Peyer's patch (tissue), 4 donors: ENCODE data around the gene VWC2L. TPM values are rescaled to one million over a fixed set of nuclear protein-coding genes. Genes with fewer than 3 reads are reported as not detected.

Source experiments
- DNase-seq, 3 donors: peaks; one replicate each; pipeline ENCODE4 v3.0.0-alpha.2; 2017 to 2019
- H3K27ac ChIP-seq, 4 donors: fragments of 200-600 bp; sonication (generic); one replicate each; pipeline ENCODE4 v1.5.1; 2016 to 2019
- H3K27me3 ChIP-seq, 2 donors: fragments of 200-600 bp; sonication (generic); one replicate each; pipeline ENCODE4 v1.5.1; 2019
- H3K36me3 ChIP-seq, 3 donors: fragments of 200-600 bp; sonication (generic); one replicate each; pipeline ENCODE4 v1.5.1; 2016 to 2019
- H3K4me1 ChIP-seq, 4 donors: fragments of 200-600 bp; sonication (generic); one replicate each; pipeline ENCODE4 v1.5.1; 2016 to 2019
- H3K4me3 ChIP-seq, 4 donors: fragments of 200-600 bp; sonication (generic); 1 replicate in 3 of 4; 2 replicates in 1 of 4; pipeline ENCODE4 v1.5.1; 2016 to 2019; ENCODE audit warnings: mild to moderate bottlenecking in 1 of 4
- H3K9me3 ChIP-seq, 4 donors: fragments of 200-600 bp; sonication (generic); one replicate each; pipeline ENCODE4 v1.5.1; 2016 to 2019; ENCODE audit warnings: mild to moderate bottlenecking in 1 of 4
- CTCF ChIP-seq, 6 experiments: fragments of 450-650 bp in 4 of 6; fragments of 200-600 bp in 2 of 6; sonication (generic) in 1 of 6; IDR thresholded peaks; one replicate each; pipeline ENCODE4 v1.5.1; 2017 to 2019; ENCODE audit warnings: antibody characterized with exemption in 6 of 6, mild to moderate bottlenecking in 3 of 6, moderate library complexity in 1 of 6
- POLR2A ChIP-seq, 2 donors: fragments of 450-650 bp; IDR thresholded peaks; one replicate each; pipeline ENCODE4 v1.5.1; 2017; ENCODE audit warnings: antibody characterized with exemption in 2 of 2, mild to moderate bottlenecking in 2 of 2, moderate library complexity in 2 of 2
- total RNA-seq, 4 donors: library from RNA; depleted of rRNA; stranded (reverse); fragments of >200 nt; gene quantifications; one replicate each; pipeline ENCODE4 v1.1.0, GENCODE V29; 2016

Gene VWC2L
- total RNA-seq, 4 donors from 2014 or later, result not detected

GRCh38 chr2:214529021-214529420 is 118.2 kb downstream of the VWC2L start:
- Histone ChIP-seq H3K36me3 (no peaks in the 10 kb centered on the region), H3K4me1 (no peaks in the 10 kb centered on the region), H3K27ac (no peak overlapping the region), H3K9me3 (no peaks in the 10 kb centered on the region), H3K4me3 (no peak overlapping the region), H3K27me3 (no peaks in the 10 kb centered on the region)
- TF ChIP-seq POLR2A (IDR thresholded peaks at IDR 0.05), result no peak
- no peak for TF ChIP-seq CTCF (IDR thresholded peaks at IDR 0.05)
- no peak for DNase-seq

- Histone ChIP-seq H3K4me1 (no peaks in the 10 kb centered on the region), H3K36me3 (no peaks in the 10 kb centered on the region), H3K27ac (no peak overlapping the region), H3K27me3 (no peaks in the 10 kb centered on the region), H3K4me3 (no peak overlapping the region), H3K9me3 (no peaks in the 10 kb centered on the region)
- TF ChIP-seq POLR2A (IDR thresholded peaks at IDR 0.05) (no peak), CTCF (IDR thresholded peaks at IDR 0.05) (no peak)
- no peak for DNase-seq
These were observed 118.7 kb downstream of the VWC2L start for GRCh38 chr2:214529514-214529913.

GRCh38 chr2:214533541-214533940 is 122.7 kb downstream of the VWC2L start:
- no peaks in the 10 kb centered on the region for H3K9me3 ChIP-seq
- TF ChIP-seq CTCF (IDR thresholded peaks at IDR 0.05) (no peak), POLR2A (IDR thresholded peaks at IDR 0.05) (no peak)
- H3K27ac ChIP-seq, result no peak overlapping the region

GRCh38 chr2:214536625-214537024 is 125.8 kb downstream of the VWC2L start:
- H3K27me3 ChIP-seq, result no peaks in the 10 kb centered on the region
- no peak overlapping the region for H3K27ac ChIP-seq
- H3K4me1 ChIP-seq, result no peaks in the 10 kb centered on the region
- DNase-seq, result no peak
- no peak for TF ChIP-seq CTCF (IDR thresholded peaks at IDR 0.05)
- no peak for TF ChIP-seq POLR2A (IDR thresholded peaks at IDR 0.05)
- H3K9me3 ChIP-seq, result no peaks in the 10 kb centered on the region
- H3K36me3 ChIP-seq, result no peaks in the 10 kb centered on the region
- H3K4me3 ChIP-seq, result no peak overlapping the region

More at GRCh38 chr2:214533541-214533940, 122.7 kb downstream of the VWC2L start:
- H3K36me3 ChIP-seq, result no peaks in the 10 kb centered on the region
- no peak for DNase-seq
- no peak overlapping the region for H3K4me3 ChIP-seq
- H3K4me1 ChIP-seq, result no peaks in the 10 kb centered on the region
- no peaks in the 10 kb centered on the region for H3K27me3 ChIP-seq

- no peaks in the 10 kb centered on the region for H3K9me3 ChIP-seq
- DNase-seq, result no peak
- H3K4me1 ChIP-seq, result no peaks in the 10 kb centered on the region
- no peak overlapping the region for H3K27ac ChIP-seq
- no peak overlapping the region for H3K4me3 ChIP-seq
- no peaks in the 10 kb centered on the region for H3K36me3 ChIP-seq
- TF ChIP-seq POLR2A (IDR thresholded peaks at IDR 0.05) (no peak), CTCF (IDR thresholded peaks at IDR 0.05) (no peak)
- no peaks in the 10 kb centered on the region for H3K27me3 ChIP-seq
These were observed 127.1 kb downstream of the VWC2L start for GRCh38 chr2:214537929-214538328.

- no peak for TF ChIP-seq CTCF (IDR thresholded peaks at IDR 0.05)
- TF ChIP-seq POLR2A (IDR thresholded peaks at IDR 0.05), result no peak
- no peak for DNase-seq
- no peaks in the 10 kb centered on the region for H3K9me3 ChIP-seq
- H3K27me3 ChIP-seq, result no peaks in the 10 kb centered on the region
- no peak overlapping the region for H3K27ac ChIP-seq
- H3K4me3 ChIP-seq, result no peak overlapping the region
- no peaks in the 10 kb centered on the region for H3K4me1 ChIP-seq
- no peaks in the 10 kb centered on the region for H3K36me3 ChIP-seq
These were observed 131.4 kb downstream of the VWC2L start for GRCh38 chr2:214542295-214542694.
